Mucosa of descending colon (tissue), 3 donors: ENCODE data around the gene LRP1. TPM values are rescaled to one million over a fixed set of nuclear protein-coding genes. Genes with fewer than 3 reads are reported as not detected.

Experiments
- ATAC-seq: fragments of 200-7000 bp; cut with Tn5 transposase; one replicate; pipeline ENCODE4 v1.9.1; 2020; ENCODE audit warnings: mild to moderate bottlenecking, moderate library complexity
- DNase-seq, 3 donors: peaks; one replicate each; pipeline ENCODE4 v3.0.0-alpha.2; 2020
- H3K36me3 ChIP-seq: fragments of 200-600 bp; one replicate; pipeline ENCODE4 v1.8.0; 2021; ENCODE audit warnings: low read depth, mild to moderate bottlenecking
- H3K4me1 ChIP-seq: fragments of 200-600 bp; one replicate; pipeline ENCODE4 v1.8.0; 2021; ENCODE audit warnings: low read depth, mild to moderate bottlenecking
- H3K4me3 ChIP-seq: fragments of 200-600 bp; one replicate; pipeline ENCODE4 v1.8.0; 2021; ENCODE audit warnings: mild to moderate bottlenecking
- H3K9me3 ChIP-seq: fragments of 200-600 bp; one replicate; pipeline ENCODE4 v1.8.0; 2021; ENCODE audit warnings: mild to moderate bottlenecking
- CTCF ChIP-seq: fragments of 200-600 bp; IDR thresholded peaks from one replicate; pipeline ENCODE4 v1.8.0; 2022; ENCODE audit warnings: antibody characterized with exemption, mild to moderate bottlenecking
- intact Hi-C, 2 donors: fragments of 100-400 bp; cut with DNase I in 1 of 2; cut with micrococcal nuclease in 1 of 2; formaldehyde crosslinking; loops; one replicate each; pipeline versions ENCODE4 v1.11.0 to v1.11.1; 2022; cut with DNase I, micrococcal nuclease
- total RNA-seq, 3 donors: library from RNA; stranded (reverse); fragmentation: NEBNext Ultra II Directional in 2 of 3; extraction: Animal tissue kit (Norgen Biotek cat#: 25700) in 2 of 3; gene quantifications; one replicate each; pipeline versions ENCODE4 v1.2.1 to v1.2.4, GENCODE V29; 2021 to 2023
- donor health status: DM: no; HTN: no; CAD: no; lungs with moderate emphysema.
- donor health status: DM: no; HTN: no; CAD: no.
- donor health status: DM: no; HTN: yes; CAD: no.

The LRP1 gene
- total RNA-seq, 3 donors from 2014 or later: 128 to 223 (median 148) TPM

- TF ChIP-seq CTCF: no peak
- intact Hi-C loops: no loop called here
- H3K4me3 ChIP-seq: no peak overlapping the region
- H3K9me3 ChIP-seq: no peaks in the 10 kb centered on the region
- H3K36me3 ChIP-seq: no peaks in the 10 kb centered on the region
- H3K4me1 ChIP-seq: no peaks in the 10 kb centered on the region
- ATAC-seq (no peak), DNase-seq (no peak)
Observed at GRCh38 chr12:57254506-57255280, 126.4 kb downstream of the LRP1 start.

- Histone ChIP-seq H3K9me3 (no peaks in the 10 kb centered on the region), H3K4me3 (no peak overlapping the region), H3K4me1 (no peaks in the 10 kb centered on the region), H3K36me3 (no peaks in the 10 kb centered on the region)
- ATAC-seq (no peak), DNase-seq (no peak)
- TF ChIP-seq CTCF: no peak
- intact Hi-C loops: no loop called here
Observed at GRCh38 chr12:57255916-57256315, 127.6 kb downstream of the LRP1 start.

GRCh38 chr12:57258977-57259970 is 131.0 kb downstream of the LRP1 start:
- Histone ChIP-seq H3K9me3 (no peaks in the 10 kb centered on the region), H3K4me3 (no peak overlapping the region), H3K36me3 (no peaks in the 10 kb centered on the region), H3K4me1 (no peaks in the 10 kb centered on the region)
- DNase-seq (no peak), ATAC-seq (no peak)
- TF ChIP-seq CTCF: no peak
- intact Hi-C loops: no loop called here

GRCh38 chr12:57260366-57260765 is 132.1 kb downstream of the LRP1 start:
- intact Hi-C loops: loop anchor here in 1 of 2 donors (10.0 kb wide), 1 partner anchor 194 kb away; the partner anchor contains the start of genes GLI1 and INHBE
- Histone ChIP-seq H3K4me1 (no peaks in the 10 kb centered on the region), H3K4me3 (no peak overlapping the region), H3K36me3 (no peaks in the 10 kb centered on the region), H3K9me3 (no peaks in the 10 kb centered on the region)
- DNase-seq: no peak
- TF ChIP-seq CTCF: no peak
- ATAC-seq: no peak

- intact Hi-C loops: loop anchor here in 1 of 2 donors (10.0 kb wide), 1 partner anchor 193 kb away; the partner anchor contains the start of genes GLI1 and INHBE
- H3K36me3 ChIP-seq: no peaks in the 10 kb centered on the region
- no peaks in the 10 kb centered on the region for H3K9me3 ChIP-seq
- TF ChIP-seq CTCF: no peak
- DNase-seq (no peak), ATAC-seq (no peak)
- H3K4me1 ChIP-seq: no peaks in the 10 kb centered on the region
- no peak overlapping the region for H3K4me3 ChIP-seq
Observed at GRCh38 chr12:57261428-57261865, 133.2 kb downstream of the LRP1 start.
